H1 (cell line): ENCODE measurements around the gene HSF4. TPM values are rescaled to one million over a fixed set of nuclear protein-coding genes. Genes with fewer than 3 reads are reported as not detected.

ENCODE experiments used
- CTCF ChIA-PET: fragments of 300-600 bp; sonication (Branson Sonifier 250); formaldehyde crosslinking; loops from one replicate; lab custom pipeline; 2021; ENCODE audit not compliant: partially characterized antibody; lab: Charles Lee
- POLR2A ChIA-PET: fragments of 300-600 bp; sonication (Branson Sonifier 250); formaldehyde crosslinking; loops from one replicate; lab custom pipeline; 2021; ENCODE audit warnings: inconsistent platforms; ENCODE audit not compliant: partially characterized antibody; lab: Charles Lee
- DNase-seq, 2 experiments: peaks; one replicate each; pipeline versions ENCODE4 v3.0.0 to v3.0.0-alpha.2; 2010 to 2022; ENCODE audit warnings: low spot score in 2 of 2, low read depth in 1 of 2, mixed read lengths in 1 of 2
- FAIRE-seq: peaks from 2 replicates; lab custom pipeline; 2011; peaks lifted over from hg19 to GRCh38; lab: Jason Lieb, UNC
- H2AFZ ChIP-seq: 2 replicates; pipeline ENCODE4 v1.8.1; 2012; ENCODE audit warnings: low read length, inconsistent platforms
- H2AK5ac ChIP-seq: 2 replicates; pipeline ENCODE4 v1.6.1; 2013; ENCODE audit warnings: low read depth, low read length
- H2BK120ac ChIP-seq: replicated peaks from 2 replicates; pipeline ENCODE3; 2013; ENCODE audit warnings: low read depth, low read length, inconsistent platforms
- H2BK12ac ChIP-seq: 2 replicates; pipeline ENCODE4 v1.6.1; 2013; ENCODE audit warnings: low read depth, low read length
- H2BK15ac ChIP-seq: 2 replicates; pipeline ENCODE4 v1.6.1; 2013; ENCODE audit warnings: low read length
- H2BK20ac ChIP-seq: 2 replicates; pipeline ENCODE4 v1.6.1; 2013; ENCODE audit warnings: low read length
- H2BK5ac ChIP-seq: 2 replicates; pipeline ENCODE4 v1.6.1; 2013; ENCODE audit warnings: low read depth, low read length
- H3K14ac ChIP-seq: 2 replicates; pipeline ENCODE4 v1.6.1; 2013; ENCODE audit warnings: inconsistent platforms; ENCODE audit not compliant: insufficient read length
- H3K18ac ChIP-seq: 2 replicates; pipeline ENCODE4 v1.6.1; 2013; ENCODE audit warnings: low read length; ENCODE audit errors: extremely low read depth
- H3K23ac ChIP-seq: 2 replicates; pipeline ENCODE4 v1.6.1; 2013; ENCODE audit warnings: inconsistent platforms; ENCODE audit not compliant: insufficient read length
- H3K23me2 ChIP-seq: 2 replicates; pipeline ENCODE4 v1.6.1; 2013; ENCODE audit warnings: low read depth, low read length
- H3K27ac ChIP-seq: 2 replicates; pipeline ENCODE4 v1.6.1; 2011; ENCODE audit warnings: low read depth, low read length, inconsistent platforms
- H3K27me3 ChIP-seq, 4 experiments: replicated peaks in 1 of 4; 1 replicate in 1 of 4; 2 replicates in 3 of 4; pipeline versions ENCODE4 v1.6.1 to v1.8.1; 2011 to 2013; ENCODE audit warnings: low read length in 3 of 4, mild to moderate bottlenecking in 3 of 4, inconsistent platforms in 2 of 4, mixed read lengths in 2 of 4, moderate library complexity in 1 of 4; ENCODE audit not compliant: control insufficient read depth in 3 of 4, insufficient read depth in 3 of 4; ENCODE audit errors: extremely low read depth in 1 of 4
- H3K36me3 ChIP-seq, 4 experiments: 2 replicates each; pipeline versions ENCODE4 v1.6.1 to v1.8.1; 2011 to 2013; ENCODE audit warnings: mild to moderate bottlenecking in 4 of 4, low read length in 3 of 4, moderate library complexity in 2 of 4, control low read depth in 1 of 4, inconsistent platforms in 1 of 4; ENCODE audit not compliant: insufficient read depth in 4 of 4, control insufficient read depth in 2 of 4
- H3K4ac ChIP-seq: replicated peaks from 2 replicates; pipeline ENCODE3; 2013; ENCODE audit warnings: low read length, low read depth, mixed read lengths, inconsistent platforms; ENCODE audit not compliant: insufficient read length
- H3K4me1 ChIP-seq, 4 experiments: replicated peaks in 1 of 4; 1 replicate in 1 of 4; 2 replicates in 3 of 4; pipeline versions ENCODE4 v1.6.1 to v1.8.1; 2011 to 2013; ENCODE audit warnings: low read length in 3 of 4, inconsistent platforms in 2 of 4, mixed read lengths in 1 of 4; ENCODE audit not compliant: insufficient read depth in 4 of 4, control insufficient read depth in 3 of 4
- H3K4me2 ChIP-seq, 2 experiments: 2 replicates each; pipeline versions ENCODE4 v1.6.1 to v1.8.1; 2011 to 2013; ENCODE audit warnings: low read depth in 2 of 2, low read length in 2 of 2, control low read depth in 1 of 2, inconsistent platforms in 1 of 2, mild to moderate bottlenecking in 1 of 2; ENCODE audit not compliant: insufficient read depth in 1 of 2
- H3K4me3 ChIP-seq, 4 experiments: fragments of 200-600, 300-600 bp in 1 of 4; sonication (generic), shearing (Covaris generic), sonication (Bioruptor Twin) in 1 of 4; 2 replicates each; pipeline versions ENCODE4 v1.5.1 to v1.8.1; 2011 to 2016; ENCODE audit warnings: low read length in 4 of 4, low read depth in 3 of 4, control low read depth in 2 of 4, inconsistent platforms in 2 of 4, mild to moderate bottlenecking in 2 of 4, mixed read lengths in 1 of 4, moderate library complexity in 1 of 4; ENCODE audit not compliant: insufficient read depth in 2 of 4; ENCODE audit errors: extremely low read depth in 1 of 4
- H3K56ac ChIP-seq: replicated peaks from 2 replicates; pipeline ENCODE3; 2013; ENCODE audit warnings: low read depth, mild to moderate bottlenecking, mixed read lengths, low read length, inconsistent platforms; ENCODE audit not compliant: insufficient read length
- H3K79me1 ChIP-seq: 2 replicates; pipeline ENCODE4 v1.6.1; 2013; ENCODE audit warnings: low read depth, low read length, control low read depth
- H3K79me2 ChIP-seq, 2 experiments: 2 replicates each; pipeline versions ENCODE4 v1.6.1 to v1.8.1; 2012 to 2013; ENCODE audit warnings: low read length in 2 of 2, mild to moderate bottlenecking in 2 of 2, inconsistent platforms in 1 of 2; ENCODE audit not compliant: insufficient read depth in 2 of 2, control insufficient read depth in 1 of 2
- H3K9ac ChIP-seq, 4 experiments: replicated peaks in 1 of 4; 1 replicate in 1 of 4; 2 replicates in 3 of 4; pipeline versions ENCODE4 v1.6.1 to v1.8.1; 2011 to 2013; ENCODE audit warnings: low read depth in 3 of 4, low read length in 3 of 4, control low read depth in 2 of 4, mild to moderate bottlenecking in 2 of 4, moderate library complexity in 2 of 4, inconsistent platforms in 1 of 4; ENCODE audit errors: extremely low read depth in 1 of 4
- H3K9me3 ChIP-seq, 2 experiments: 2 replicates each; pipeline versions ENCODE4 v1.6.1 to v1.8.1; 2012 to 2013; ENCODE audit warnings: mild to moderate bottlenecking in 2 of 2, moderate library complexity in 2 of 2, control low read depth in 1 of 2, inconsistent platforms in 1 of 2, low read depth in 1 of 2, low read length in 1 of 2, mixed read lengths in 1 of 2; ENCODE audit not compliant: insufficient read depth in 2 of 2
- H4K20me1 ChIP-seq, 2 experiments: replicated peaks in 1 of 2; 2 replicates each; pipeline versions ENCODE3 to v1.8.1; 2011 to 2013; ENCODE audit warnings: inconsistent platforms in 2 of 2, low read length in 2 of 2, mild to moderate bottlenecking in 1 of 2; ENCODE audit not compliant: insufficient read depth in 2 of 2, control insufficient read depth in 1 of 2
- H4K5ac ChIP-seq: 2 replicates; pipeline ENCODE4 v1.6.1; 2013; ENCODE audit warnings: low read length, low read depth, mixed read lengths, inconsistent platforms; ENCODE audit not compliant: insufficient read length
- H4K8ac ChIP-seq: 2 replicates; pipeline ENCODE4 v1.8.0; 2013; ENCODE audit warnings: mild to moderate bottlenecking, moderate library complexity, low read length, inconsistent platforms; ENCODE audit not compliant: insufficient read depth; ENCODE audit errors: extremely low read depth
- H4K91ac ChIP-seq: replicated peaks from 2 replicates; pipeline ENCODE3; 2013; ENCODE audit warnings: low read length, mixed read lengths, inconsistent platforms; ENCODE audit not compliant: insufficient read length
- CBX8 ChIP-seq: fragments of 300-800, 300-1000 bp; sonication (generic); IDR thresholded peaks from 2 replicates; pipeline ENCODE4 v1.7.1; 2016; ENCODE audit warnings: low read depth, low read length, borderline replicate concordance
- CEBPB ChIP-seq: IDR thresholded peaks from 2 replicates; pipeline ENCODE4 v1.6.1; 2012; ENCODE audit warnings: low read depth, low read length
- POLR2AphosphoS5 ChIP-seq: IDR thresholded peaks from 2 replicates; pipeline ENCODE4 v1.6.1; 2011; ENCODE audit warnings: low read depth, low read length
- SIN3A ChIP-seq, 2 experiments: IDR thresholded peaks in 1 of 2; conservative IDR thresholded peaks in 1 of 2; 2 replicates each; pipeline ENCODE4 v1.6.1; 2011 to 2012; ENCODE audit warnings: low read length in 2 of 2, improper control_type of control experiment in 1 of 2, low read depth in 1 of 2, mild to moderate bottlenecking in 1 of 2
- SUZ12 ChIP-seq: fragments of 200-600 bp; sonication (generic); IDR thresholded peaks from 2 replicates; pipeline ENCODE4 v1.6.1; 2012; ENCODE audit warnings: mild to moderate bottlenecking, inconsistent platforms, low read length, moderate library complexity, mixed read lengths
- WGBS, 2 experiments: shearing (Covaris generic) in 1 of 2; methylation state at CpG; one replicate each; pipeline versions ENCODE4 v1.1.6 to v1.1.7; 2013 to 2015; ENCODE audit warnings: low lambda C conversion rate in 2 of 2, mixed read lengths in 2 of 2, inconsistent platforms in 1 of 2, low coverage in 1 of 2, missing lambda C conversion rate in 1 of 2; ENCODE audit not compliant: insufficient replicate concordance in 2 of 2, insufficient coverage in 1 of 2, insufficient read length in 1 of 2; ENCODE audit errors: extremely low coverage in 1 of 2, missing lambda C conversion rate in 1 of 2; 5-methylcytosine and 5-hydroxymethylcytosine counted together
- polyA plus RNA-seq, 7 experiments: library from polyadenylated mRNA; depleted of rRNA in 3 of 7; stranded (reverse) in 5 of 7; unstranded in 2 of 7; fragments of >200 nt in 5 of 7; fragments of 200-250 nt in 2 of 7; gene quantifications; 1 replicate in 5 of 7; 2 replicates in 1 of 7; 4 replicates in 1 of 7; pipeline versions ENCODE4 v1.2.1 to v1.2.3, GENCODE V29; 2011 to 2013; ENCODE audit warnings: missing spikeins in 2 of 7, mixed read lengths in 2 of 7
- total RNA-seq: library from RNA; stranded (reverse); fragmentation: NEBNext Ultra II Directional; extraction: Animal tissue kit (Norgen Biotek cat#: 25700); gene quantifications from 2 replicates; pipeline ENCODE4 v1.2.1, GENCODE V29; 2021
- TF ChIP-seq, protein P1 (sequence below): IDR thresholded peaks from 2 replicates; pipeline ENCODE4 v1.6.1; 2011; ENCODE audit warnings: low read depth, mild to moderate bottlenecking, low read length; ENCODE audit not compliant: insufficient read depth

HSF4 gene
- total and polyA plus RNA-seq, 2 of the 8 experiments (the other 6 are each of a cell fraction or from before 2014, with no cell fraction given) = 0.14 TPM; not detected in 1

DNA sequence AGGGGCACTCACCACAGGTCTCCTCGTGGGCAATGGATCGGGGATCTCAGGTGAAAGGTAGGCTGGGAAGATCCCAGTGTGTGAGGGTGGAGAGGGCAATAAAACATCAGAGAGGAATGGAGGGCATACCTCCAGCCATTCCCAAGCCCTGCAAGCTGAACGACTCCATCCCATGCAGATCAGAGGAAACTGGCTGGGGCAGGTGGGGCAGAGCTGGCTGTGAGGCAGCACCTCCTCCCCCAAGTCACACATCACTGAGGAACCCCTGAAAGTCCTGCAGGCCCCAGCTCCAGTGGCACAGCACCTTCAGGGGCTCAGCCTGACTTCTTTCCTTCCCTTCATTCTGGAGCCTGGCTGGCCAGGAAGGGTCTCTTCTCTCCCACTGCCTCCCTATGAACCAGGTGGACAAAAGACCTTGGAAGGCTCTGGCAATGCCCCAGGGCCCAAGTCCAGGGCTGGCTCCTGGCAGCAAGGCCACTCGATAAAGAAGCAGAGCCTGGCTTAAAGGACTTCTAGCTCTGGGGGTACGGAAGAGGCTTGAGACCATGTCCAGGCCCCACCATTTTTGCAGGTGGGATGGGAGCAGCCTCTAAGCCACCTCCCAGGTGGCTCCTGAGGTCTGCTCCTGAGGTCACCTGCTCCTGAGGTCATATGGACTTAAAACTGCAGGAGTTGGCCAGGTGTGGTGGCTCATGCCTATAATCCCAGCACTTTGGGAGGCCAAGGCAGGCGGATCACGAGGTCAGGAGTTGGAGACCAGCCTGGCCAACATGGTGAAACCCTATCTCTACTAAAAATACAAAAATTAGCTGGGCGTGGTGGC lies 48.9 kb downstream of the HSF4 start:
- Histone ChIP-seq H3K4me3 (no peak overlapping the region), H2BK20ac (no peak overlapping the region), H3K14ac (no peak overlapping the region), H2AFZ (no peak overlapping the region), H2AK5ac (no peak overlapping the region), H3K23ac (no peak overlapping the region), H3K27ac (no peak overlapping the region), H3K4ac (no peak overlapping the region), H2BK5ac (no peak overlapping the region), H3K36me3 (no peaks in the 10 kb centered on the region), H2BK12ac (no peak overlapping the region), H3K4me2 (no peak overlapping the region), H4K20me1 (no peaks in the 10 kb centered on the region), H3K56ac (no peak overlapping the region), H4K5ac (no peak overlapping the region), H3K79me2 (no peaks in the 10 kb centered on the region), H3K18ac (no peak overlapping the region), H3K79me1 (no peaks in the 10 kb centered on the region), H4K8ac (peak overlapping the region; percentile 83; the same call in 1 of the 2 replicates), H3K23me2 (no peaks in the 10 kb centered on the region), H2BK120ac (no peak overlapping the region), H4K91ac (no peak overlapping the region), H3K4me1 (no peaks in the 10 kb centered on the region; a peak in 1 of 7 replicates), H2BK15ac (no peak overlapping the region), H3K9ac (no peak overlapping the region), H3K9me3 (no peaks in the 10 kb centered on the region), H3K27me3 (peaks cover 0 to 12% (median 10%) of the 10 kb centered on the region in 4 experiments; a peak in 4 of 7 replicates)
- TF ChIP-seq SUZ12 (no peak), CEBPB (no peak), CBX8 (no peak), SIN3A (conservative IDR thresholded peaks at IDR 0.05 in 1 of 2, IDR thresholded peaks at IDR 0.05 in 1 of 2; ENCODE audit: low read depth in 1 of 2, low read length in 2 of 2) (no peak), POLR2AphosphoS5 (no peak)
- TF ChIP-seq, protein P1, sequence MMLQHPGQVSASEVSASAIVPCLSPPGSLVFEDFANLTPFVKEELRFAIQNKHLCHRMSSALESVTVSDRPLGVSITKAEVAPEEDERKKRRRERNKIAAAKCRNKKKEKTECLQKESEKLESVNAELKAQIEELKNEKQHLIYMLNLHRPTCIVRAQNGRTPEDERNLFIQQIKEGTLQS = no peak
- WGBS, 2 experiments = 77% methylated on average over 8 of the region's 8 CpGs; no CpG with 5 or more reads in 1 of the 2 experiments
- POLR2A ChIA-PET = interaction anchor here (1.3 to 3.5 kb wide), 2 partner anchors 9 to 14 kb away, joined by 3 to 19 read pairs; partner anchors contain the start of gene TMEM208
- CTCF ChIA-PET = interaction anchor here (0.6 to 8.9 kb wide), 5 partner anchors 10 to 84 kb away, joined by 3 to 111 read pairs (median 3); partner anchors contain the start of genes E2F4 and ELMO3
- DNase-seq = no peak
- no peak for FAIRE-seq
